Esophagus muscularis mucosa (tissue), 4 donors: Measurements from ENCODE around the gene WDR27.

Source experiments
- CTCF ChIP-seq, 3 experiments: fragments of 200-600 bp in 2 of 3; fragments of 450-650 bp in 1 of 3; sonication (generic) in 2 of 3; IDR thresholded peaks; one replicate each; pipeline ENCODE4 v1.5.1; 2017 to 2019; ENCODE audit warnings: antibody characterized with exemption in 3 of 3, mild to moderate bottlenecking in 2 of 3, moderate library complexity in 1 of 3
- EP300 ChIP-seq: sonication (generic); formaldehyde crosslinking; IDR thresholded peaks from one replicate; pipeline ENCODE4 v1.6.1; 2017; ENCODE audit warnings: antibody characterized with exemption
- POLR2A ChIP-seq: fragments of 450-650 bp; IDR thresholded peaks from one replicate; pipeline ENCODE4 v1.6.1; 2017; ENCODE audit warnings: antibody characterized with exemption, moderate library complexity, mild to moderate bottlenecking, low read depth
- POLR2AphosphoS5 ChIP-seq, 2 donors: sonication (generic); formaldehyde crosslinking; IDR thresholded peaks; one replicate each; pipeline ENCODE4 v1.6.1; 2017; ENCODE audit warnings: antibody characterized with exemption in 2 of 2

- TF ChIP-seq EP300: no peak
- TF ChIP-seq CTCF (IDR thresholded peaks at IDR 0.05): no peak
- no peak for TF ChIP-seq POLR2AphosphoS5 (IDR thresholded peaks at IDR 0.05)
- no peak for TF ChIP-seq POLR2A
Measured at GRCh38 chr6:169495601-169496000, 206.2 kb downstream of the WDR27 start.
